Measurements from ENCODE around the gene UPP1.

DNA sequence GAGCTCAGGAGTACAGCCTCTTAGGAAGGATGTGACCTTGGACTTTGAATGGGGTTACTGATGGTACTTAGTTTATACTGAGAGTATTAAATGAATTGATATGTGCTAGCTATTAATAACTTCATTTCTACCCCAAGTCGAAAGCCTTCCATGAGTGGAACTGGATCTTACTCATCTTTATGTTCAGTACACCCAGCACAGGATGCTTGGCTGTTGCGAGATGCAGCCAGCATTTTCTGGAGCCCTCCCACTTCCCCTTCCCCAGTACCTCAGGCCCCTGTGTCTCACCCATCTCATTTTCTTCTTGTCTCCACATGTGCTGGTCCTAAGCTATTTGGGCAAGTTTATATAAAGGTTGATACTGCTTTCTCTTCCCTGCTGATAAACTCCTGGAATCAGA lies 7.2 kb downstream of the UPP1 start:
- 0 out of 2 replicates have a peak, but pooled peaks have one; percentile 2 for TF ChIP-seq SPI1 (IDR thresholded peaks at IDR 0.05; ENCODE audit: low read depth, low read length)
- TF ChIP-seq POLR2AphosphoS5 (IDR thresholded peaks at IDR 0.05; ENCODE audit: low read depth, low read length), result no peak
- TF ChIP-seq POLR2A (IDR thresholded peaks at IDR 0.05; ENCODE audit: low read depth, low read length), result no peak
- TF ChIP-seq TAF1 (IDR thresholded peaks at IDR 0.05; ENCODE audit: low read depth, low read length), result no peak
